Measurements from ENCODE around the gene MOAP1.
A peak's percentile ranks its signal among the peaks of the same experiment; 100 is the strongest.
"Not testable (repeated sequence)": the region's sequence is repeated elsewhere in the genome, so short reads cannot be mapped to it uniquely, and the experiment has no call there.

The MOAP1 gene

GRCh38 chr14:93146119-93146518 lies 38.6 kb downstream of the MOAP1 start:
- TF ChIP-seq CTCF (IDR thresholded peaks at IDR 0.05; ENCODE audit: low read depth, low read length) (no peak), EZH2phosphoT487 (IDR thresholded peaks at IDR 0.05; ENCODE audit: low read depth) (no peak)
- no peaks in the 10 kb centered on the region for H3K36me3 ChIP-seq (replicated peaks; ENCODE audit: low read depth, low read length)

GRCh38 chr14:93142854-93143652 lies 41.6 kb downstream of the MOAP1 start:
- H3K4me1 ChIP-seq (ENCODE audit: low read length): peaks cover 9% of the 10 kb centered on the region; the same call in 1 of the 2 replicates
- H3K27me3 ChIP-seq (ENCODE audit: low read depth, low read length): no peaks in the 10 kb centered on the region; the same call in 1 of the 2 replicates
- no peak overlapping the region for H3K4me3 ChIP-seq (ENCODE audit: low read length)
- H3K4me2 ChIP-seq (ENCODE audit: low read length): no peak overlapping the region
- H3K27ac ChIP-seq (ENCODE audit: low read length): no peak overlapping the region
- TF ChIP-seq CTCF (IDR thresholded peaks at IDR 0.05; ENCODE audit: low read depth, low read length) (no peak), EZH2phosphoT487 (IDR thresholded peaks at IDR 0.05; ENCODE audit: low read depth) (no peak)
- no peak overlapping the region for H3K9ac ChIP-seq (ENCODE audit: low read length)
- no peak overlapping the region for H2AFZ ChIP-seq (ENCODE audit: low read depth, low read length)
- no peaks in the 10 kb centered on the region for H3K9me3 ChIP-seq (ENCODE audit: insufficient read depth, low read length)
- H3K36me3 ChIP-seq (replicated peaks; ENCODE audit: low read depth, low read length): no peaks in the 10 kb centered on the region
- H3K79me2 ChIP-seq (ENCODE audit: low read length): no peaks in the 10 kb centered on the region
- H4K20me1 ChIP-seq (ENCODE audit: insufficient read depth, low read length): no peaks in the 10 kb centered on the region

More at GRCh38 chr14:93146119-93146518, 38.6 kb downstream of the MOAP1 start:
- peaks cover 17% of the 10 kb centered on the region for H3K4me1 ChIP-seq (ENCODE audit: low read length)
- H4K20me1 ChIP-seq (ENCODE audit: insufficient read depth, low read length): no peaks in the 10 kb centered on the region
- H3K9me3 ChIP-seq (ENCODE audit: insufficient read depth, low read length): no peaks in the 10 kb centered on the region
- peak overlapping the region; percentile 17; the same call in 1 of the 2 replicates for H3K4me2 ChIP-seq (ENCODE audit: low read length)
- H3K9ac ChIP-seq (ENCODE audit: low read length): no peak overlapping the region
- no peak overlapping the region for H3K27ac ChIP-seq (ENCODE audit: low read length)
- no peak overlapping the region for H3K4me3 ChIP-seq (ENCODE audit: low read length)
- no peaks in the 10 kb centered on the region for H3K79me2 ChIP-seq (ENCODE audit: low read length)
- H2AFZ ChIP-seq (ENCODE audit: low read depth, low read length): no peak overlapping the region
- no peaks in the 10 kb centered on the region; the same call in 1 of the 2 replicates for H3K27me3 ChIP-seq (ENCODE audit: low read depth, low read length)

GRCh38 chr14:93137864-93138263 lies 46.8 kb downstream of the MOAP1 start:
- no peaks in the 10 kb centered on the region for H3K4me1 ChIP-seq (ENCODE audit: low read length)
- H3K4me2 ChIP-seq (ENCODE audit: low read length): no peak overlapping the region
- H3K36me3 ChIP-seq (replicated peaks; ENCODE audit: low read depth, low read length): no peaks in the 10 kb centered on the region
- no peaks in the 10 kb centered on the region for H3K27me3 ChIP-seq (ENCODE audit: low read depth, low read length)
- no peak overlapping the region for H3K9ac ChIP-seq (ENCODE audit: low read length)
- H2AFZ ChIP-seq (ENCODE audit: low read depth, low read length): no peak overlapping the region
- H3K9me3 ChIP-seq (ENCODE audit: insufficient read depth, low read length): no peaks in the 10 kb centered on the region
- no peak overlapping the region for H3K27ac ChIP-seq (ENCODE audit: low read length)
- H4K20me1 ChIP-seq (ENCODE audit: insufficient read depth, low read length): no peaks in the 10 kb centered on the region
- TF ChIP-seq CTCF (IDR thresholded peaks at IDR 0.05; ENCODE audit: low read depth, low read length): no peak
- no peak for TF ChIP-seq EZH2phosphoT487 (IDR thresholded peaks at IDR 0.05; ENCODE audit: low read depth)
- H3K4me3 ChIP-seq (ENCODE audit: low read length): no peak overlapping the region
- H3K79me2 ChIP-seq (ENCODE audit: low read length): no peaks in the 10 kb centered on the region

GRCh38 chr14:93136508-93136907 lies 48.2 kb downstream of the MOAP1 start:
- not testable (repeated sequence) for H3K4me3 ChIP-seq (ENCODE audit: low read length); H3K4me1 ChIP-seq (ENCODE audit: low read length); H2AFZ ChIP-seq (ENCODE audit: low read depth, low read length); H3K4me2 ChIP-seq (ENCODE audit: low read length); H3K36me3 ChIP-seq (replicated peaks; ENCODE audit: low read depth, low read length); H3K9ac ChIP-seq (ENCODE audit: low read length); H4K20me1 ChIP-seq (ENCODE audit: insufficient read depth, low read length); H3K27ac ChIP-seq (ENCODE audit: low read length); H3K27me3 ChIP-seq (ENCODE audit: low read depth, low read length); H3K9me3 ChIP-seq (ENCODE audit: insufficient read depth, low read length); H3K79me2 ChIP-seq (ENCODE audit: low read length)

Data from OCI-LY3 (cell line).